Measurements from ENCODE around the gene HSPG2. TPM values are rescaled to one million over a fixed set of nuclear protein-coding genes. Genes with fewer than 3 reads are reported as not detected.

HSPG2 gene
- total RNA-seq, 1 experiment from 2014 or later, result 171 TPM

GRCh38 chr1:21874328-21874727, 62.8 kb downstream of the HSPG2 start:
- Histone ChIP-seq H3K27ac (ENCODE audit: low read length) (no peak overlapping the region), H3K27me3 (ENCODE audit: control insufficient read depth, insufficient read depth, low read length) (no peaks in the 10 kb centered on the region), H3K9me3 (ENCODE audit: control insufficient read depth, insufficient read depth, low read depth, low read length) (no peaks in the 10 kb centered on the region), H3K4me3 (ENCODE audit: low read depth in 2 of 2, low read length in 2 of 2) (no peak overlapping the region), H3K4me1 (ENCODE audit: control insufficient read depth, insufficient read depth, low read length) (peaks cover 10% of the 10 kb centered on the region), H3K36me3 (ENCODE audit: control insufficient read depth, insufficient read depth, low read length) (peaks cover 2% of the 10 kb centered on the region; the same call in 1 of the 2 replicates)
- TF ChIP-seq CTCF (IDR thresholded peaks at IDR 0.05) (no peak), TCF7L2 (IDR thresholded peaks at IDR 0.05; ENCODE audit: low read depth, low read length) (no peak)
- no peak for ATAC-seq
- no peak for DNase-seq (ENCODE audit: low read depth, low spot score)
- CTCF ChIA-PET, result no interaction called here
- POLR2A ChIA-PET, result no interaction called here
- in situ Hi-C loops (cut with HindIII; ENCODE audit: low pct_unique_long_range_greater_than_20kb, low sequenced_read_pairs), result no loop called here
- BruUV-seq (replicated peaks), result no TSS peak
- intact Hi-C loops (cut with micrococcal nuclease; ENCODE audit: unreplicated experiment), result no loop called here

GRCh38 chr1:21873761-21874160, 63.3 kb downstream of the HSPG2 start:
- ATAC-seq (no peak), DNase-seq (ENCODE audit: low read depth, low spot score) (no peak)
- in situ Hi-C loops (cut with HindIII; ENCODE audit: low pct_unique_long_range_greater_than_20kb, low sequenced_read_pairs), result no loop called here
- Histone ChIP-seq H3K4me3 (ENCODE audit: low read depth in 2 of 2, low read length in 2 of 2) (no peak overlapping the region), H3K4me1 (ENCODE audit: control insufficient read depth, insufficient read depth, low read length) (peaks cover 14% of the 10 kb centered on the region), H3K27ac (ENCODE audit: low read length) (no peak overlapping the region), H3K9me3 (ENCODE audit: control insufficient read depth, insufficient read depth, low read depth, low read length) (no peaks in the 10 kb centered on the region), H3K27me3 (ENCODE audit: control insufficient read depth, insufficient read depth, low read length) (no peaks in the 10 kb centered on the region), H3K36me3 (ENCODE audit: control insufficient read depth, insufficient read depth, low read length) (peaks cover 2% of the 10 kb centered on the region; the same call in 1 of the 2 replicates)
- no TSS peak for BruUV-seq (replicated peaks)
- no peak for TF ChIP-seq REST (IDR thresholded peaks at IDR 0.05; ENCODE audit: insufficient read depth in 1 of 2, low read depth in 2 of 2, low read length in 1 of 2)
- TF ChIP-seq POLR2AphosphoS5 (IDR thresholded peaks at IDR 0.05; ENCODE audit: low read depth, low read length), result no peak
- no peak for TF ChIP-seq TCF7L2 (IDR thresholded peaks at IDR 0.05; ENCODE audit: low read depth, low read length)
- TF ChIP-seq SIN3A (IDR thresholded peaks at IDR 0.05; ENCODE audit: borderline replicate concordance, insufficient read depth, low read depth, low read length), result no peak
- no peak for TF ChIP-seq CTCF (IDR thresholded peaks at IDR 0.05)
- intact Hi-C loops (cut with micrococcal nuclease; ENCODE audit: unreplicated experiment), result no loop called here
- ChIA-PET CTCF (no interaction called here), POLR2A (no interaction called here)

GRCh38 chr1:21873174-21873573, 63.9 kb downstream of the HSPG2 start:
- BruUV-seq (replicated peaks), result no TSS peak
- CTCF ChIA-PET, result no interaction called here
- intact Hi-C loops (cut with micrococcal nuclease; ENCODE audit: unreplicated experiment) (no loop called here), in situ Hi-C loops (cut with HindIII; ENCODE audit: low pct_unique_long_range_greater_than_20kb, low sequenced_read_pairs) (no loop called here)
- no peak for ATAC-seq
- Histone ChIP-seq H3K4me1 (ENCODE audit: control insufficient read depth, insufficient read depth, low read length) (peaks cover 14% of the 10 kb centered on the region), H3K9me3 (ENCODE audit: control insufficient read depth, insufficient read depth, low read depth, low read length) (no peaks in the 10 kb centered on the region), H3K4me3 (ENCODE audit: low read depth in 2 of 2, low read length in 2 of 2) (no peak overlapping the region), H3K27me3 (ENCODE audit: control insufficient read depth, insufficient read depth, low read length) (no peaks in the 10 kb centered on the region), H3K27ac (ENCODE audit: low read length) (no peak overlapping the region), H3K36me3 (ENCODE audit: control insufficient read depth, insufficient read depth, low read length) (peaks cover 2% of the 10 kb centered on the region; the same call in 1 of the 2 replicates)
- DNase-seq (ENCODE audit: low read depth, low spot score), result no peak
- POLR2A ChIA-PET, result no interaction called here
- no peak for TF ChIP-seq TCF7L2 (IDR thresholded peaks at IDR 0.05; ENCODE audit: low read depth, low read length)
- no peak for TF ChIP-seq CTCF (IDR thresholded peaks at IDR 0.05)
- TF ChIP-seq SIN3A (IDR thresholded peaks at IDR 0.05; ENCODE audit: borderline replicate concordance, insufficient read depth, low read depth, low read length), result no peak
- TF ChIP-seq REST (IDR thresholded peaks at IDR 0.05; ENCODE audit: insufficient read depth in 1 of 2, low read depth in 2 of 2, low read length in 1 of 2), result no peak

All from Panc1 (cell line).